AG20443 (cell line): ENCODE results near the gene PAPSS2.
A peak's percentile ranks its signal among the peaks of the same experiment; 100 is the strongest.

ENCODE experiments used
- DNase-seq: peaks from one replicate; pipeline ENCODE4 v3.0.0; 2012; ENCODE audit warnings: low spot score, mixed read lengths

Gene PAPSS2

GRCh38 chr10:87750001-87750671 lies 90.5 kb downstream of the PAPSS2 start:
- DNase-seq, result peak; percentile 60

DNA sequence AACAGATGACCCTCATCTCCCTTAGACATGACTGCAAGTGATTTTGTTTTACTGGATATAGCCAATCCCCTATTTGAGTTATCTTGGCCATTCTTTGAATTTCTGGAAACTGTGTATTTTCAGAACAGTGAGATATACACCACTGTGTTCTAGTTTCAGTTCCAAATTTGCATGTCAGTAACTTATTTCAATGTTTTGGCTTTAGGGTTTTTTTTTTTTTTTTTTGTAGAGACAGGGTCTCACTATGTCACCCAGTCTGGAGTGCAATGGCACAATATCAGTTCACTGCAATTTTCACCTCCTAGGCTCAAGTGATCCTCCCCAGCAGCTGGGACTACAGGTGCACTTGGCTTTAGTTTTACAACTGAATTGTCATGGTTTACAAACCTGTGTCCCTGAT lies 91.1 kb downstream of the PAPSS2 start:
- DNase-seq, result no peak

- no peak for DNase-seq
Measured at GRCh38 chr10:87751274-87751673, 91.6 kb downstream of the PAPSS2 start.

GRCh38 chr10:87752566-87752965 lies 92.9 kb downstream of the PAPSS2 start:
- DNase-seq, result peak; percentile 41

DNA sequence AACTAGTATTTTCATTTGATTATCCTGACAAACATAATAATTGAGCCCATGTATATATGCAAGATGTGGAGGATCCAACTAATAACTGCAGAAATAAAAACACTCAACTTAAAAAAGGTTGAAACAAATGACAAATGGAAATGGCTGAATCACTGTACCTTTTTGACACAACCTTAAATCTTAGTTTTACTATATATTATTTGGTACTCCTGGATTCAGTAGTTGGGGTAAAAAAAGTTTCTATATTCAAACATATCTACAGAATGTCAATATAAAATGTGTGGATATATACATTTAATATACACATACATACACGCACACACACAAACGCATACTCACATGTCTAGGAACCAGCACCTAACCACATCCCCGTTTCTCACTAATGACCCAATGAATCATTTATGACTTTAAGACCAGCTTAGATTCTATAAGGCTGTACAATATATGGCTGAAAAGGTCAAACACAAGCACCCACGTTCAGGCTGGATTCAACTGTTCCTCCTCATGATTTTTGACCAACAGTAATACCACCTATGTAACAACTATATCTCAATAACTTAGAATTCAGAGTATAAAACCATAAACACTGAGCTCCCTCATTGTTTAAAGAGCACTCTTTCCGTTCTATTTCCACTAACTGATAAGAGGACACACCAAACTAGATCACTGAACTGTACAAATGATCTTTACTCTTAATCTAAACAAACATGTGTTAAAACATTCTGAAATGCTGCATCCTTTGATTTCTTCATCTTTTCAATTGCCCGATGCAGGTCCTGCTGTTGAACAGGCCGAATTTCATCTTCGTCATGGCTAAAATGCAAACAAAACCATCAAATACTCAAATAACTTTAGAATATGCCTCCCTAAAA lies 94.6 kb downstream of the PAPSS2 start:
- DNase-seq, result no peak

GRCh38 chr10:87757685-87758084 lies 98.0 kb downstream of the PAPSS2 start:
- DNase-seq, result no peak

DNA sequence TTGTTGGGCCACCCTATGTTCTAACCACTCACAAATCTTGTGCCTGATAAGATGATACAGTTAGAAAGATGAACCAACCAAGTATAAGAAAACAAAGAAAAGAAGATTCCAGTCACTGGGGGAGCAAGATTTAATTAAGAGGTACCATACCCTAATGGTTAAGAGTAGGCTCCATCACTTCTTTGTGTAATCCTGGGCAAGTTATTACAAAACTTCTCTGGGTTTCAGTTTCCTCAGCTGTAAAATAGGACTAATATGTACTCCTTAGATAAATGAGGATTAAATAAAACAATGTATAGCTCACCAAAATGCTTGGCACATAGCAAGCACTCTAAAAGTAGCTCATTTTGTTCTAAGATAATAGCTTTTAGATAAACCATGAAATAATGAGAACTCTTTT lies 99.9 kb downstream of the PAPSS2 start:
- DNase-seq, result no peak

DNA sequence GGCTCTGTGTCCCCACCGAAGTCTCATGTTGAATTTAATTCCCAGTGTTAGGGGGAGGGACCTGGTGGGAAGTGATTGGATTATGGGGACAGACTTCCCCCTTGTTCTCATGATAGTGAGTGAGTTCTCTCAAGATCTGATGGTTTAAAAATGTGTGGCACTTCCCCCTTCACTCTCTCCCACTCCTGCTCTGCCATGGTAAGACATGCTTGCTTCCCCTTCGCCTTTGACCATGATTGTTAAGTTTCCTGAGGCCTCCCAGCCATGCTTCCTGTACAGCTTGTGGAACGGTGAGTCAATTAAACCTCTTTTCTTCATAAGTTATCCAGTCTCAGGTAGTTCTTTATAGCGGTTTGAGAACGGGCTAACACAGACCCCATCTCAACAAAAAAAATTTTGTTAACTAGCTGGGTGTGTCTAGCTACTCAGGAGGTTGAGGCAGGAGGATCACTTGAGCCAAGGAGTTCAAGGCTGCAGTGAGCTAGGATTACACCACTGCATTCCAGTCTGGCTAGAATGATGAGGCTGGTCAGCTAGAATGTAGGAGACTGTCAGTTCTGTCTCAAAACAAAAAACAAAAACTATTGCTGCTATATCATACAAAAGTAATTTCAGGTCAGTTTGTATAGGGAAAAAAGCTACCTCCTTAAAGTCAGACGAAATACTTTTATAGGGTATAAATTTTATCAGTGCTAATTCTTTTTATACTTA lies 100.7 kb downstream of the PAPSS2 start:
- DNase-seq, result no peak

DNA sequence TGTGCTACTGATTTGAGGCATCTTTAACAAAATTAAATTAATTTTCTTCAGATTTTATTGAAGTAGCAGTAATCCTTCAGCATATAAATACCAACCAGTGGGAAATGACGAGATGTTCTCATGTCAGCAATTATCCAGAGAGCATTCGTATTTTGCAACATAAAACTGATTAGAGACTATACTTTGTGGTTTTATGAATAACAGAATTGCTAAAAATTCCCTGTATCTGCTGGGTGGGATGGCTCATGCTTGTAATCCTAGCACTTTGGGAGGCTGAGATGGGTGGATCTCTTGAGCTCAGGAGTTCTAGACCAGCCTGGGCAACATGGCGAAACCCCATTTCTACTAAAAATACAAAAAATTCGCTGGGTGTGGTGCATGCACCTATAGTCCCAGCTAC lies 101.5 kb downstream of the PAPSS2 start:
- no peak for DNase-seq

GRCh38 chr10:87761892-87762291 lies 102.2 kb downstream of the PAPSS2 start:
- DNase-seq, result peak; percentile 5

DNA sequence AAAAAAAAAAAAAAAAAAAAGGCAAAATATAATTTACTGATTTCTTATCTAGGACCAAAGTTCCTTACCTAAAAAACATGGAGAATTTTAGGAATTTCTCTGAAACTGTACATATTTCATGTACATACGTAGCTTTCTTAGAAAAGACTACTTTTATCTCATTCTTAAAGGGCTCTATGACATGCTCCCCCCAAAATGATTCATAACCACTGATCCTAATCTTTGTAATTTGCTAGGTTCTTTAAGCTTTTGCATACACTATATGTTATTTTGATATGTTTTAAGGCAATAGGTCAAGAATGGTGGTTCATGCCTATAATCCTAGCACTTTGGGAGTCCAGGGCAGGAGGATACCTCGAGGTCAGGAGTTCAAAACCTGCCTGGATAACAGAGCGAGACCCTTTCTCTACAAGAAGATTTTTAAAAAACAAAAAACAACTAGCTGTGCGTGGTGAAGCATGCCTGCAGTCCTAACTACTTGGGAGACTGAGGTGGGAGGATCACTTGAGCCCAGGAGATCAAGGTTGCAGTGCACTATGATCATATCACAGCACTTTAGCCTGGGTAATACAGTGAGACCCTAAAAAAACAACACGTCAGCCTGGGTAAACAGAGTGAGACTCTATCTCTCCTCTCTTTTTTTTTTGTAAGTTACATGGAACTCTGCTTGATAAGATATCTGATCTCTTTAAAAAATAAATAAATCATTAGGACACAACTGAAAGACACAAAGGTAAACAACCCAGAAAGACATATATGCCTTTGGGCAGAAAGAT lies 103.6 kb downstream of the PAPSS2 start:
- no peak for DNase-seq

GRCh38 chr10:87764072-87764934 lies 104.6 kb downstream of the PAPSS2 start:
- no peak for DNase-seq

GRCh38 chr10:87765666-87766376 lies 106.1 kb downstream of the PAPSS2 start:
- DNase-seq, result no peak

GRCh38 chr10:87767253-87767652 lies 107.6 kb downstream of the PAPSS2 start:
- DNase-seq, result no peak

DNA sequence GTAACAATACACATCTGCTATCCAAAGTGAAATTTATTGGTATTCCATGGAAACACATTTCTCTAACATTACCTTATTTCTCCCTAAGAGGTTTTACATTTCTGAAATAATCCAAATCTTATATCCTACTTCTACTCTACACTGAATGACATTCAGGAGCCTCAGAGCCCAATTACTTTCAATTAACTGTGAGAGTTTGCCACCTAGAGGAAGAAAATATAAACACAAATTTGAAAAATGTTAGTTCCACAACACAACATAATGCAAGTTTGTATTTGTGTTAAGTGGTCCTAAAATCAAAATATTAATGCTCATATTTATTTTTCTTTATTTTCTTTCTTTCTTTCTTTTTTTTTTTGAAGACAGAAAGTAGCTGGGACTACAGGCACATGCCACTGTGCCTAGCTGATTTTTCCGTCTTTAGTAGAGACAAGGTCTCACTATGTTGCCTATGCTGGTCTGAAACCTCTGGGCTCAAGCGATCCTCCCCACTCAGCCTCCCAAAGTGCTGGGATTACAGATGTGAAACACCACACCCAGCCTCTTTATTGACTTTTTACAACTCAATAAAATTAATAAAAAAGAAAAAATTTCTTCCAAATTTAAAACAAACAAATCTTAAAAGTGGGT lies 112.3 kb downstream of the PAPSS2 start:
- DNase-seq, result peak; percentile 24

GRCh38 chr10:87775766-87776165 lies 116.1 kb downstream of the PAPSS2 start:
- no peak for DNase-seq

GRCh38 chr10:87776328-87776727 lies 116.7 kb downstream of the PAPSS2 start:
- no peak for DNase-seq

GRCh38 chr10:87781545-87781944 lies 121.9 kb downstream of the PAPSS2 start:
- no peak for DNase-seq

DNA sequence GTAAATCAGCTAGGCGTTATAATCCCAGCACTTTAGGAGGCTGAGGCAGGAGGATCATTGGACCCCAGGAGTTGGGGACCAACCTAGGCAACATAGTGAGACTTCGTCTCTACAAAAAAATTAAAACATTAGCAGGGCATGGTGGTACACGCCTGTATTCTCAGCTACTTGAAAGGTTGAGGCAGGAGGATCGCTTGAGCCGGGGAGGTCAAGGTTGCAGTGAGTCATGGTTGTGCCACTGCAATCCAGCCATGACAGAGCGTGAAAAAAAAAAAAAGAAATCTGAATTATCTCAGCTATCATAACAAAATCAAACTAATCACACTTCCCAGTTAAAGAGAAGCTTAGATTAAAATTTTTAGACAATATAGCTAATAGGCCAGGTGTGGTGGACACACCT lies 123.0 kb downstream of the PAPSS2 start:
- DNase-seq, result no peak

- no peak for DNase-seq
Measured at GRCh38 chr10:87786421-87786820, 126.7 kb downstream of the PAPSS2 start.
